Measurements from ENCODE around the gene FAM161A. TPM values are rescaled to one million over a fixed set of nuclear protein-coding genes. Genes with fewer than 3 reads are reported as not detected.
"Not testable (repeated sequence)": the region's sequence is repeated elsewhere in the genome, so short reads cannot be mapped to it uniquely, and the experiment has no call there.

FAM161A gene
- total RNA-seq, 2 experiments from 2014 or later = 0.91 to 1.0 TPM

GRCh38 chr2:61877571-61878245, 23.8 kb upstream of the FAM161A start:
- Histone ChIP-seq H3K9me3 (ENCODE audit: control insufficient read depth in 1 of 2, insufficient read depth in 1 of 2, low read length in 2 of 2) (no peaks in the 10 kb centered on the region), H3K36me3 (ENCODE audit: insufficient read depth, low read length) (peaks cover 93% of the 10 kb centered on the region), H3K27me3 (ENCODE audit: control insufficient read depth in 1 of 2, insufficient read depth in 2 of 2, low read length in 2 of 2) (no peaks in the 10 kb centered on the region), H3K27ac (ENCODE audit: low read depth in 1 of 2, low read length in 2 of 2) (no peak overlapping the region), H3K4me1 (ENCODE audit: insufficient read depth, low read length) (no peaks in the 10 kb centered on the region), H3K4me3 (ENCODE audit: low read length) (no peak overlapping the region)
- CTCF ChIA-PET = no interaction called here
- Mint-ChIP-seq H3K36me3 (ENCODE audit: low read depth) (peaks cover 89% of the 10 kb centered on the region), H3K4me1 (ENCODE audit: low read depth) (no peaks in the 10 kb centered on the region), H3K4me3 (no peak overlapping the region), H3K27ac (no peak overlapping the region), H3K9me3 (no peaks in the 10 kb centered on the region), H3K27me3 (no peaks in the 10 kb centered on the region)
- no peak for DNase-seq
- intact Hi-C loops (cut with DNase I, micrococcal nuclease) = loop anchor here in 1 of 2 experiments (10.0 kb wide), 1 partner anchor 1103 kb away; no protein-coding TSS in a partner anchor
- POLR2A ChIA-PET = interaction anchor here (0.6 kb wide), 1 partner anchor 20 kb away, joined by 3 read pairs; no protein-coding TSS in a partner anchor
- no peak for ATAC-seq (ENCODE audit: poor library complexity)
- TF ChIP-seq CTCF (IDR thresholded peaks at IDR 0.05) = no peak

GRCh38 chr2:61876400-61876799, 22.5 kb upstream of the FAM161A start:
- no peak overlapping the region for H3K4me3 ChIP-seq (ENCODE audit: low read length)
- H3K4me1 ChIP-seq (ENCODE audit: insufficient read depth, low read length) = no peaks in the 10 kb centered on the region
- Mint-ChIP-seq H3K27me3 (no peaks in the 10 kb centered on the region), H3K4me1 (ENCODE audit: low read depth) (no peaks in the 10 kb centered on the region), H3K9me3 (no peaks in the 10 kb centered on the region), H3K27ac (no peak overlapping the region), H3K36me3 (ENCODE audit: low read depth) (peaks cover 86% of the 10 kb centered on the region), H3K4me3 (no peak overlapping the region)
- intact Hi-C loops (cut with DNase I, micrococcal nuclease) = loop anchor here in 1 of 2 experiments (10.0 kb wide), 1 partner anchor 1102 kb away; no protein-coding TSS in a partner anchor
- ATAC-seq (ENCODE audit: poor library complexity) (no peak), DNase-seq (no peak)
- TF ChIP-seq CTCF (IDR thresholded peaks at IDR 0.05) = no peak
- peaks cover 93% of the 10 kb centered on the region for H3K36me3 ChIP-seq (ENCODE audit: insufficient read depth, low read length)
- no peak overlapping the region for H3K27ac ChIP-seq (ENCODE audit: low read depth in 1 of 2, low read length in 2 of 2)
- CTCF ChIA-PET = interaction anchor here (0.6 kb wide), 1 partner anchor 185 kb away, joined by 3 read pairs; no protein-coding TSS in a partner anchor
- H3K9me3 ChIP-seq (ENCODE audit: control insufficient read depth in 1 of 2, insufficient read depth in 1 of 2, low read length in 2 of 2) = no peaks in the 10 kb centered on the region
- POLR2A ChIA-PET = no interaction called here
- no peaks in the 10 kb centered on the region for H3K27me3 ChIP-seq (ENCODE audit: control insufficient read depth in 1 of 2, insufficient read depth in 2 of 2, low read length in 2 of 2)

GRCh38 chr2:61866482-61867089, 12.7 kb upstream of the FAM161A start:
- H3K4me1 Mint-ChIP-seq (ENCODE audit: low read depth); CTCF ChIA-PET; H3K27ac ChIP-seq (ENCODE audit: low read depth in 1 of 2, low read length in 2 of 2); H3K27ac Mint-ChIP-seq; H3K9me3 Mint-ChIP-seq; H3K4me3 ChIP-seq (ENCODE audit: low read length); H3K4me3 Mint-ChIP-seq; H3K27me3 Mint-ChIP-seq; H3K27me3 ChIP-seq (ENCODE audit: control insufficient read depth in 1 of 2, insufficient read depth in 2 of 2, low read length in 2 of 2); intact Hi-C loops (cut with DNase I, micrococcal nuclease); ATAC-seq (ENCODE audit: poor library complexity); H3K9me3 ChIP-seq (ENCODE audit: control insufficient read depth in 1 of 2, insufficient read depth in 1 of 2, low read length in 2 of 2); DNase-seq; H3K4me1 ChIP-seq (ENCODE audit: insufficient read depth, low read length): not testable (repeated sequence)
- H3K36me3 ChIP-seq (ENCODE audit: insufficient read depth, low read length) = peaks cover 52% of the 10 kb centered on the region
- peaks cover 66% of the 10 kb centered on the region for H3K36me3 Mint-ChIP-seq (ENCODE audit: low read depth)
- POLR2A ChIA-PET = interaction anchor here (2.9 kb wide), 1 partner anchor 13 kb away, joined by 11 read pairs; the partner anchor contains the start of gene FAM161A
